Measurements from ENCODE around the gene LIF. TPM values are rescaled to one million over a fixed set of nuclear protein-coding genes. Genes with fewer than 3 reads are reported as not detected.

Gene LIF
- polyA plus RNA-seq, 1 of the 3 experiments (the other 2 are of a cell fraction) = 24.6 TPM

DNA sequence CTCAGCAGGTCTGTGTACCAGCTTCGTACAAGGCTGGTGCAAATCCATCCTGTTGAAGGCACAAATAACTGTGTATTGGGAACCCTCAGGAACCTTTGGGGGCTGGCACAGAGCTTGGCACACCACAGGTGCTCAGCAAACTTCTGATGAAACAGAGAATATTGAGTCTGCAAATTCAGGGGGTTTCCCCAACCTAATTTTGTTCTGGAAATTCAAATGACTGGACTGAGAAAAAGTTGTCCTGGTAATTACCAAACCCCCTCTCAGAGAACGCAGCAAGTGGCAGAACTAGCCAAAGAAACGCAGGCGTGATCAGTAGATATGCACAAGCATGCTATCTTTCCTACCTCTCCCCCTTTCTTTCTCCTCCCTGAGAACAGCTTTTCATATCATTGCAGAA is 47.6 kb downstream of the LIF start:
- H3K4me1 ChIP-seq (ENCODE audit: control insufficient read depth in 1 of 2, insufficient read depth in 2 of 2, low read depth in 1 of 2, low read length in 1 of 2) = peaks cover 12 to 14% of the 10 kb centered on the region in 2 experiments; a peak in 3 of 4 replicates
- no peaks in the 10 kb centered on the region for H3K9me3 ChIP-seq
- H3K27me3 ChIP-seq (ENCODE audit: insufficient read depth) = no peaks in the 10 kb centered on the region
- H3K9ac ChIP-seq = no peak overlapping the region
- POLR2A ChIA-PET = no interaction called here
- H3F3A ChIP-seq (replicated peaks; ENCODE audit: insufficient read depth) = peaks cover 35% of the 10 kb centered on the region
- 99% methylated on average over 4 of the region's 4 CpGs for WGBS (ENCODE audit: low lambda C conversion rate)
- H3K4me3 ChIP-seq (ENCODE audit: low read depth in 2 of 2, low read length in 1 of 2) = no peak overlapping the region
- DNase-seq = no peak
- TF ChIP-seq GABPA (IDR thresholded peaks at IDR 0.05; ENCODE audit: low read depth) (no peak), RAD21 (IDR thresholded peaks at IDR 0.05; ENCODE audit: low read length) (no peak), RFX5 (IDR thresholded peaks at IDR 0.05; ENCODE audit: low read length) (no peak), FOXJ3 (CRISPR knock-in tag; IDR thresholded peaks at IDR 0.05) (no peak), POLR2AphosphoS5 (IDR thresholded peaks at IDR 0.05; ENCODE audit: low read depth, low read length) (no peak), FOXM1 (IDR thresholded peaks at IDR 0.05; ENCODE audit: low read depth) (no peak), CHD2 (IDR thresholded peaks at IDR 0.05; ENCODE audit: low read length, partially characterized antibody) (no peak), RXRA (IDR thresholded peaks at IDR 0.05; ENCODE audit: borderline replicate concordance, low read depth) (no peak)
- TF ChIP-seq, protein P1, sequence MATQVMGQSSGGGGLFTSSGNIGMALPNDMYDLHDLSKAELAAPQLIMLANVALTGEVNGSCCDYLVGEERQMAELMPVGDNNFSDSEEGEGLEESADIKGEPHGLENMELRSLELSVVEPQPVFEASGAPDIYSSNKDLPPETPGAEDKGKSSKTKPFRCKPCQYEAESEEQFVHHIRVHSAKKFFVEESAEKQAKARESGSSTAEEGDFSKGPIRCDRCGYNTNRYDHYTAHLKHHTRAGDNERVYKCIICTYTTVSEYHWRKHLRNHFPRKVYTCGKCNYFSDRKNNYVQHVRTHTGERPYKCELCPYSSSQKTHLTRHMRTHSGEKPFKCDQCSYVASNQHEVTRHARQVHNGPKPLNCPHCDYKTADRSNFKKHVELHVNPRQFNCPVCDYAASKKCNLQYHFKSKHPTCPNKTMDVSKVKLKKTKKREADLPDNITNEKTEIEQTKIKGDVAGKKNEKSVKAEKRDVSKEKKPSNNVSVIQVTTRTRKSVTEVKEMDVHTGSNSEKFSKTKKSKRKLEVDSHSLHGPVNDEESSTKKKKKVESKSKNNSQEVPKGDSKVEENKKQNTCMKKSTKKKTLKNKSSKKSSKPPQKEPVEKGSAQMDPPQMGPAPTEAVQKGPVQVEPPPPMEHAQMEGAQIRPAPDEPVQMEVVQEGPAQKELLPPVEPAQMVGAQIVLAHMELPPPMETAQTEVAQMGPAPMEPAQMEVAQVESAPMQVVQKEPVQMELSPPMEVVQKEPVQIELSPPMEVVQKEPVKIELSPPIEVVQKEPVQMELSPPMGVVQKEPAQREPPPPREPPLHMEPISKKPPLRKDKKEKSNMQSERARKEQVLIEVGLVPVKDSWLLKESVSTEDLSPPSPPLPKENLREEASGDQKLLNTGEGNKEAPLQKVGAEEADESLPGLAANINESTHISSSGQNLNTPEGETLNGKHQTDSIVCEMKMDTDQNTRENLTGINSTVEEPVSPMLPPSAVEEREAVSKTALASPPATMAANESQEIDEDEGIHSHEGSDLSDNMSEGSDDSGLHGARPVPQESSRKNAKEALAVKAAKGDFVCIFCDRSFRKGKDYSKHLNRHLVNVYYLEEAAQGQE (IDR thresholded peaks at IDR 0.05; ENCODE audit: low read depth, low read length) = no peak
- TF ChIP-seq, protein P2, sequence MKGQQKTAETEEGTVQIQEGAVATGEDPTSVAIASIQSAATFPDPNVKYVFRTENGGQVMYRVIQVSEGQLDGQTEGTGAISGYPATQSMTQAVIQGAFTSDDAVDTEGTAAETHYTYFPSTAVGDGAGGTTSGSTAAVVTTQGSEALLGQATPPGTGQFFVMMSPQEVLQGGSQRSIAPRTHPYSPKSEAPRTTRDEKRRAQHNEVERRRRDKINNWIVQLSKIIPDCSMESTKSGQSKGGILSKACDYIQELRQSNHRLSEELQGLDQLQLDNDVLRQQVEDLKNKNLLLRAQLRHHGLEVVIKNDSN (IDR thresholded peaks at IDR 0.05; ENCODE audit: borderline replicate concordance, low read depth) = no peak
- H3K27ac ChIP-seq (ENCODE audit: low read depth in 2 of 2, low read length in 1 of 2) = no peak overlapping the region
- H3K36me3 ChIP-seq (replicated peaks in 1 of 2; ENCODE audit: control insufficient read depth in 1 of 2, insufficient read depth in 2 of 2, low read length in 1 of 2) = no peaks in the 10 kb centered on the region
- no peaks in the 10 kb centered on the region for H3K79me2 ChIP-seq (ENCODE audit: insufficient read depth)
- H3K4me2 ChIP-seq = no peak overlapping the region
- H4K20me1 ChIP-seq (ENCODE audit: insufficient read depth) = no peaks in the 10 kb centered on the region
- CTCF ChIA-PET = interaction anchor here (0.9 to 1.4 kb wide), 2 partner anchors 9 to 24 kb away, joined by 3 to 4 read pairs; no protein-coding TSS in a partner anchor
- H2AFZ ChIP-seq (ENCODE audit: low read depth) = no peak overlapping the region
- no peaks in the 10 kb centered on the region for H3K9me2 ChIP-seq

DNA sequence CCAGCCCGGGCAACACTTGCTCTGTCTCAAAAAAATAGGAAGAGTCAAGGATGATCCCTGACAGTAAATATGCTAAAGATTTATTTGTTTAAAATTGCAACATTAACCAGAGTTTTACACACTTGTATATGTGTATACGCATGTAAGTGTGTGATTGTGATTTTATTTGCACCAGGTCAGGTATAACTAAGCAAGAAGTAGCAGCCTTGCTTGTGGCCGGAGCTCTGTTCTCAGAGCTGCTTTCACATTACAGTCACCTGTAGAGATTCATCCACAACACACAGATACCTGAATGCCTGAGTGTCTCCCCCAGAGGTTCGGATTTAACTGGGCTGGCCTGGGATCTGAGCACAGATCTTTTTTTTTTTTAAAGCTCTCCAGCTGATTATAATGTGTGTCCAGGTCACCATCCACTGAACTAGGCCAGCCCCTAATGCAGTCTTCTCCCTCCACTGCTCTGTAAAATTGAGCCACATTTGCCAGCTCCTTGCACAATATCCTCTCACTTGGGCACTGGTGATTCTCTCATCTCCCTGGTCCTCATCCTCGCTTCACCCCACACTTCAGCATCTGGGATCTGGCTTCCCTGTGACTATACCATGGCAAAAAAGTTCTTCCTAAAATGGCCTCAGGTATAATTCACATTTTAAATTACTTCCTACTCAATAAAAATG is 48.3 kb downstream of the LIF start:
- Histone ChIP-seq H3K27me3 (ENCODE audit: insufficient read depth) (no peaks in the 10 kb centered on the region), H3K9me2 (no peaks in the 10 kb centered on the region), H4K20me1 (ENCODE audit: insufficient read depth) (no peaks in the 10 kb centered on the region), H3K4me1 (ENCODE audit: control insufficient read depth in 1 of 2, insufficient read depth in 2 of 2, low read depth in 1 of 2, low read length in 1 of 2) (peaks cover 6 to 14% of the 10 kb centered on the region in 2 experiments; a peak in 3 of 4 replicates), H3K4me2 (no peak overlapping the region), H3K27ac (ENCODE audit: low read depth in 2 of 2, low read length in 1 of 2) (peak overlapping the region in 1 of 2 experiments; percentile 98; a peak in 1 of 4 replicates), H3F3A (replicated peaks; ENCODE audit: insufficient read depth) (peaks cover 35% of the 10 kb centered on the region), H3K9me3 (no peaks in the 10 kb centered on the region), H3K9ac (no peak overlapping the region), H2AFZ (ENCODE audit: low read depth) (no peak overlapping the region), H3K4me3 (ENCODE audit: low read depth in 2 of 2, low read length in 1 of 2) (no peak overlapping the region), H3K79me2 (ENCODE audit: insufficient read depth) (no peaks in the 10 kb centered on the region), H3K36me3 (replicated peaks in 1 of 2; ENCODE audit: control insufficient read depth in 1 of 2, insufficient read depth in 2 of 2, low read length in 1 of 2) (no peaks in the 10 kb centered on the region)
- DNase-seq = no peak
- POLR2A ChIA-PET = no interaction called here
- CTCF ChIA-PET = interaction anchor here (0.9 to 1.4 kb wide), 2 partner anchors 10 to 24 kb away, joined by 3 to 4 read pairs; no protein-coding TSS in a partner anchor
- 94% methylated on average over 4 of the region's 5 CpGs for WGBS (ENCODE audit: low lambda C conversion rate)
- TF ChIP-seq NFIC (IDR thresholded peaks at IDR 0.05; ENCODE audit: borderline replicate concordance) = no peak
- TF ChIP-seq, protein P3, sequence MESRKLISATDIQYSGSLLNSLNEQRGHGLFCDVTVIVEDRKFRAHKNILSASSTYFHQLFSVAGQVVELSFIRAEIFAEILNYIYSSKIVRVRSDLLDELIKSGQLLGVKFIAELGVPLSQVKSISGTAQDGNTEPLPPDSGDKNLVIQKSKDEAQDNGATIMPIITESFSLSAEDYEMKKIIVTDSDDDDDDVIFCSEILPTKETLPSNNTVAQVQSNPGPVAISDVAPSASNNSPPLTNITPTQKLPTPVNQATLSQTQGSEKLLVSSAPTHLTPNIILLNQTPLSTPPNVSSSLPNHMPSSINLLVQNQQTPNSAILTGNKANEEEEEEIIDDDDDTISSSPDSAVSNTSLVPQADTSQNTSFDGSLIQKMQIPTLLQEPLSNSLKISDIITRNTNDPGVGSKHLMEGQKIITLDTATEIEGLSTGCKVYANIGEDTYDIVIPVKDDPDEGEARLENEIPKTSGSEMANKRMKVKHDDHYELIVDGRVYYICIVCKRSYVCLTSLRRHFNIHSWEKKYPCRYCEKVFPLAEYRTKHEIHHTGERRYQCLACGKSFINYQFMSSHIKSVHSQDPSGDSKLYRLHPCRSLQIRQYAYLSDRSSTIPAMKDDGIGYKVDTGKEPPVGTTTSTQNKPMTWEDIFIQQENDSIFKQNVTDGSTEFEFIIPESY (IDR thresholded peaks at IDR 0.05; ENCODE audit: borderline replicate concordance, low read depth) = no peak
- TF ChIP-seq, protein P4, sequence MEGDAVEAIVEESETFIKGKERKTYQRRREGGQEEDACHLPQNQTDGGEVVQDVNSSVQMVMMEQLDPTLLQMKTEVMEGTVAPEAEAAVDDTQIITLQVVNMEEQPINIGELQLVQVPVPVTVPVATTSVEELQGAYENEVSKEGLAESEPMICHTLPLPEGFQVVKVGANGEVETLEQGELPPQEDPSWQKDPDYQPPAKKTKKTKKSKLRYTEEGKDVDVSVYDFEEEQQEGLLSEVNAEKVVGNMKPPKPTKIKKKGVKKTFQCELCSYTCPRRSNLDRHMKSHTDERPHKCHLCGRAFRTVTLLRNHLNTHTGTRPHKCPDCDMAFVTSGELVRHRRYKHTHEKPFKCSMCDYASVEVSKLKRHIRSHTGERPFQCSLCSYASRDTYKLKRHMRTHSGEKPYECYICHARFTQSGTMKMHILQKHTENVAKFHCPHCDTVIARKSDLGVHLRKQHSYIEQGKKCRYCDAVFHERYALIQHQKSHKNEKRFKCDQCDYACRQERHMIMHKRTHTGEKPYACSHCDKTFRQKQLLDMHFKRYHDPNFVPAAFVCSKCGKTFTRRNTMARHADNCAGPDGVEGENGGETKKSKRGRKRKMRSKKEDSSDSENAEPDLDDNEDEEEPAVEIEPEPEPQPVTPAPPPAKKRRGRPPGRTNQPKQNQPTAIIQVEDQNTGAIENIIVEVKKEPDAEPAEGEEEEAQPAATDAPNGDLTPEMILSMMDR (IDR thresholded peaks at IDR 0.05) = no peak
- TF ChIP-seq, protein P5, sequence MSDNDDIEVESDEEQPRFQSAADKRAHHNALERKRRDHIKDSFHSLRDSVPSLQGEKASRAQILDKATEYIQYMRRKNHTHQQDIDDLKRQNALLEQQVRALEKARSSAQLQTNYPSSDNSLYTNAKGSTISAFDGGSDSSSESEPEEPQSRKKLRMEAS (IDR thresholded peaks at IDR 0.05; ENCODE audit: low read depth) = no peak
- TF ChIP-seq ELF1 (IDR thresholded peaks at IDR 0.05) = no peak
- no peak for TF ChIP-seq NRF1 (IDR thresholded peaks at IDR 0.05; ENCODE audit: low read depth, low read length)
- no peak for TF ChIP-seq SMC3 (IDR thresholded peaks at IDR 0.05; ENCODE audit: low read depth, low read length)
- TF ChIP-seq, protein P6, sequence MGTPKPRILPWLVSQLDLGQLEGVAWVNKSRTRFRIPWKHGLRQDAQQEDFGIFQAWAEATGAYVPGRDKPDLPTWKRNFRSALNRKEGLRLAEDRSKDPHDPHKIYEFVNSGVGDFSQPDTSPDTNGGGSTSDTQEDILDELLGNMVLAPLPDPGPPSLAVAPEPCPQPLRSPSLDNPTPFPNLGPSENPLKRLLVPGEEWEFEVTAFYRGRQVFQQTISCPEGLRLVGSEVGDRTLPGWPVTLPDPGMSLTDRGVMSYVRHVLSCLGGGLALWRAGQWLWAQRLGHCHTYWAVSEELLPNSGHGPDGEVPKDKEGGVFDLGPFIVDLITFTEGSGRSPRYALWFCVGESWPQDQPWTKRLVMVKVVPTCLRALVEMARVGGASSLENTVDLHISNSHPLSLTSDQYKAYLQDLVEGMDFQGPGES (IDR thresholded peaks at IDR 0.05; ENCODE audit: low read depth, low read length) = no peak

Measured in SK-N-SH (cell line).